GM18507 (cell line): Measurements from ENCODE around the gene MCHR1.
"Not testable (repeated sequence)": the region's sequence is repeated elsewhere in the genome, so short reads cannot be mapped to it uniquely, and the experiment has no call there.

ENCODE experiments used
- DNase-seq: peaks from one replicate; pipeline ENCODE4 v3.0.0; 2011; ENCODE audit warnings: low read depth; ENCODE audit not compliant: insufficient read length; ENCODE audit errors: extremely low spot score
- FAIRE-seq: peaks from 2 replicates; lab custom pipeline; 2011; peaks lifted over from hg19 to GRCh38; lab: Jason Lieb, UNC

The MCHR1 gene

GRCh38 chr22:40654522-40655167 lies 24.6 kb upstream of the MCHR1 start:
- FAIRE-seq = no peak
- DNase-seq = no peak

- not testable (repeated sequence) for DNase-seq, FAIRE-seq
Measured at GRCh38 chr22:40655941-40656340, 23.3 kb upstream of the MCHR1 start.

GRCh38 chr22:40656651-40657050 lies 22.6 kb upstream of the MCHR1 start:
- DNase-seq, FAIRE-seq: not testable (repeated sequence)

GRCh38 chr22:40659166-40659565 lies 20.1 kb upstream of the MCHR1 start:
- FAIRE-seq (no peak), DNase-seq (no peak)

GRCh38 chr22:40660730-40661129 lies 18.6 kb upstream of the MCHR1 start:
- FAIRE-seq (no peak), DNase-seq (no peak)

- FAIRE-seq = no peak
- no peak for DNase-seq
Measured at GRCh38 chr22:40661671-40662070, 17.6 kb upstream of the MCHR1 start.

- FAIRE-seq (no peak), DNase-seq (no peak)
Measured at GRCh38 chr22:40665312-40665711, 14.0 kb upstream of the MCHR1 start.

GRCh38 chr22:40666151-40666848 lies 13.0 kb upstream of the MCHR1 start:
- DNase-seq = no peak

GRCh38 chr22:40668611-40669411 lies 10.5 kb upstream of the MCHR1 start:
- FAIRE-seq = peak; percentile 35

More at GRCh38 chr22:40666151-40666848, 13.0 kb upstream of the MCHR1 start:
- FAIRE-seq = no peak

GRCh38 chr22:40670058-40670457 lies 9.2 kb upstream of the MCHR1 start:
- FAIRE-seq = no peak
- DNase-seq = no peak

More at GRCh38 chr22:40668611-40669411, 10.5 kb upstream of the MCHR1 start:
- DNase-seq = no peak

- no peak for DNase-seq
- no peak for FAIRE-seq
Measured at GRCh38 chr22:40671369-40671768, 7.9 kb upstream of the MCHR1 start.

- FAIRE-seq = no peak
- DNase-seq = no peak
Measured at GRCh38 chr22:40671796-40672360, 7.4 kb upstream of the MCHR1 start.

GRCh38 chr22:40673017-40673416 lies 6.3 kb upstream of the MCHR1 start:
- FAIRE-seq = no peak

GRCh38 chr22:40674274-40674673 lies 5.0 kb upstream of the MCHR1 start:
- DNase-seq = no peak

More at GRCh38 chr22:40673017-40673416, 6.3 kb upstream of the MCHR1 start:
- no peak for DNase-seq

GRCh38 chr22:40676166-40676565 lies 3.1 kb upstream of the MCHR1 start:
- not testable (repeated sequence) for FAIRE-seq, DNase-seq

More at GRCh38 chr22:40674274-40674673, 5.0 kb upstream of the MCHR1 start:
- no peak for FAIRE-seq

- no peak for DNase-seq
- FAIRE-seq = no peak
Measured at GRCh38 chr22:40676644-40677043, 2.6 kb upstream of the MCHR1 start.

- FAIRE-seq (no peak), DNase-seq (no peak)
Measured at GRCh38 chr22:40678493-40679248, 613 bp upstream of the MCHR1 start.

- FAIRE-seq (no peak), DNase-seq (no peak)
Measured at GRCh38 chr22:40679964-40680818, 907 bp downstream of the MCHR1 start.
